HG03432 (cell line): Measurements from ENCODE around the gene NAT14.
"Not testable (repeated sequence)": the region's sequence is repeated elsewhere in the genome, so short reads cannot be mapped to it uniquely, and the experiment has no call there.

ENCODE experiments used
- ATAC-seq: cut with Tn5 transposase; IDR thresholded peaks from one replicate; pipeline ENCODE4 v1.9.1; 2021; ENCODE audit warnings: mild to moderate bottlenecking, moderate library complexity; ENCODE audit not compliant: unreplicated experiment

The NAT14 gene

GRCh38 chr19:55485439-55486011 is 537 bp downstream of the NAT14 start:
- no peak for ATAC-seq

- no peak for ATAC-seq
These were observed 1.3 kb downstream of the NAT14 start for GRCh38 chr19:55486043-55486970.

- ATAC-seq: no peak
These were observed 2.3 kb downstream of the NAT14 start for GRCh38 chr19:55486971-55487923.

GRCh38 chr19:55487924-55488687 is 3.1 kb downstream of the NAT14 start, which contains the start of gene SSC5D:
Gene SSC5D (plus strand): TSS chr19:55488436. CDS start chr19:55488590, 154 bp downstream.
- no peak for ATAC-seq

- ATAC-seq: no peak
These were observed 4.2 kb downstream of the NAT14 start for GRCh38 chr19:55488986-55489710.

GRCh38 chr19:55489711-55490477 is 4.9 kb downstream of the NAT14 start:
- no peak for ATAC-seq

GRCh38 chr19:55490478-55491432 is 5.8 kb downstream of the NAT14 start:
- ATAC-seq: no peak

GRCh38 chr19:55491546-55492360 is 6.8 kb downstream of the NAT14 start:
- no peak for ATAC-seq

GRCh38 chr19:55492362-55492944 is 7.5 kb downstream of the NAT14 start:
- no peak for ATAC-seq

GRCh38 chr19:55493052-55493644 is 8.2 kb downstream of the NAT14 start:
- ATAC-seq: no peak

- ATAC-seq: no peak
These were observed 8.7 kb downstream of the NAT14 start for GRCh38 chr19:55493645-55494171.

GRCh38 chr19:55494172-55494761 is 9.3 kb downstream of the NAT14 start:
- ATAC-seq: no peak

- no peak for ATAC-seq
These were observed 10.8 kb downstream of the NAT14 start for GRCh38 chr19:55495646-55496349.

GRCh38 chr19:55496820-55497219 is 11.8 kb downstream of the NAT14 start:
- not testable (repeated sequence) for ATAC-seq

- ATAC-seq: no peak
These were observed 12.8 kb downstream of the NAT14 start for GRCh38 chr19:55497763-55498162.
